GM15510 (cell line): ENCODE results near the gene BEGAIN.

ENCODE experiments used
- POLR2A ChIP-seq: IDR thresholded peaks from 3 replicates; pipeline ENCODE4 v1.6.1; 2011; ENCODE audit warnings: borderline replicate concordance; ENCODE audit not compliant: insufficient read length; ENCODE audit errors: extremely low read depth

BEGAIN gene

DNA sequence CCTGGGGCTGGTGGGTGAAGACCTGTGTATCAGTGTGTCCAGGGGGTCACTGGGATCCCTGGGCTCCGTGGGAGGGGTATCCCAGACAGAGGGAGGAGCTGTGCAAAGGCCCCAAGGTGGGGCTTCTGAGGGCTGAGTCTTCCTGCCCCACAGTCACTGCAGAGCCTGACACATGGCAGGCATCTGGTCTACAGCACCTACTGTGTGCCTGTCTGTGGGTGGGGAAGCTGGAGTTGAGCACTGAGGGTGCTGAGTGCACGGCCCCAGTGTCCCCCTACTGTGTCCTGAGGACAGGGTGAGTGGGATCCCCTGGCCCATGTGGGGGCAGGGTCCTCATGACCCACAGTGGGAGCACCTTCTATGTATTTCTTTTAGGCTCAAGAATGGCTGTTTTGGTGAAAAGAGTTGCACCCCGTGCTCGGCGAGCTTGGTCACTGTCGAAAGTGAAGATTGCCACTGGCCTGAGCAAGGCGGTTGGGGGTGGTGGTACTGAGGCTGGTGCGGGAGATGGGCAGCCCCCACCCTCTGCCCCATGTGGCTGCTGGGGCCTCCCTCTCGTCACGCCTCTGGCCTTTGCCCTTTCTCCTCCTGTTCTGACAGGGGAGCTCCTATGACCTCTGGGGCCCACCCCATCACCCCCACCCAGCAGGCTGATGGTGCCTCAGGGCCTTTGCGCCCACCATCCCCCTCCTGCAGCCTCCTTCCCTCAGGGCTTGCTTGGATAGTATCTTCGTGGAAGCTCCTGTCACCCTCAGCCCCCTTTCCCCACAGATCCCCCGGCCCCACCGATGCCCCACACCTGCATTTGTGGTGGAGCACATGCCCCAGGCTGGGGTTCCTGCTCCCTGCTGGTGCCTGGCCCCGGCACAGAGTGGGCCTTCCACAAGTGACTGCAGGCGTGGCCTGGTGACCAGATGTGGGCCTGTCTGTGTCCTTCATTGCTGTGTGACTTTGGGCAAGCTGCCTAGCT, 55.8 kb downstream of the BEGAIN start:
- no peak for TF ChIP-seq POLR2A

DNA sequence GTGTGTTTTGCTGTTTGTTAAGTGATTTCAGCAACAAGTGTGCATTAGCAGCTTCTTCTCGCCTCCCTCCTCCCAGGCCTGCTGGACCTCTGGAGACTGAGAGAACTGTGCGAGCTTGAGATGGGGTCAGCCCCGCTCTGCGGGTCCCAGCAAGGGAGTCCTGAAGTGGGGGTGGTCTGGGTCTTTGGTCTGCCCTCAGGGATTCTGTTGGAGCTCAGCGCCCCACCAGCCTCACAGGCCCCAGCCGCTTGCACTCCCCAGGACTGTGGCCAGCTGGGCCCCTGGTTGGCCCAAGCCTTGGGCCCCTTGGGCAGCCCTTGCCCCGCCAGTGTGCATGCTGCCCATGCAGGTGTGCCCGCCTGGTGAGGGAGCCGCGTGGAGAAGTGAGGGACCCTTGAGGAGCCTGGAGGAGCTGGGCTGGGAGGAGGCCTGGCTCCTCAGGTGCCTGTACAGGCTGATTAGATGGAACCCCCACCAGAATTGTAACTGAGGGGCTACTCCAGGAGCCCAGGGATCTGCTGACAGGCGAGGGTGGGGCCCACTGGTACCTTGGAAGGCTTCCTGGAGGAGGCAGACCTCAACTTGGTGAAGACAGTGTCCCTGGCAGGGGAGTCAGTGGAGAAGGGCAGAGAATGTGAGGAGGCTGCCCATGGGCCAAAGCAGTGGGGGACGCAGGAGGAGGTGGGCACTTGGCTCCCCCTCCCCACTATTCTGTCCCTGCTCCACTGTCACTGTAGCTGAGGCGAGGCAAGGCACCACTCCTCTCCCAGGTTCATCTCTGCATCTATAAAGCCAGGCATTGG, 56.7 kb downstream of the BEGAIN start:
- TF ChIP-seq POLR2A = no peak

DNA sequence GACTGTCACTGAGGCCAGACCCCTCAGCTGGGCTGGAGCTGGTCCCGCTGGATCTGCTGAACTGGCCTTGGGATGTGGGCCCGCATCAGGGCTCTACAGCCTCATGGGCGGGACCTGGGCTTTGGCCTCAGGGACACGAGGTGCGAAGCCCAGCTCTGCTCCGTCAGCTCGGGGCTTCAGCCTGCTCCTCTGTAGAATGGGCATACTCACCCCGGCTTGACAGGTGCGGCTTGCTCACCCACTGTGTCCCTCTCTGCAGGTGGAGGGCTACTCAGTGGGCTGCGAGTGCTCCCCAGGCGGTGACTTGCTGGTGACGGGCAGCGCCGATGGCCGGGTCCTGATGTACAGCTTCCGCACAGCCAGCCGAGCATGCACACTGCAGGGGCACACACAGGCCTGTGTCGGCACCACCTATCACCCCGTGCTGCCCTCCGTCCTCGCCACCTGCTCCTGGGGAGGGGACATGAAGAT, 57.6 kb downstream of the BEGAIN start:
- TF ChIP-seq POLR2A = no peak

DNA sequence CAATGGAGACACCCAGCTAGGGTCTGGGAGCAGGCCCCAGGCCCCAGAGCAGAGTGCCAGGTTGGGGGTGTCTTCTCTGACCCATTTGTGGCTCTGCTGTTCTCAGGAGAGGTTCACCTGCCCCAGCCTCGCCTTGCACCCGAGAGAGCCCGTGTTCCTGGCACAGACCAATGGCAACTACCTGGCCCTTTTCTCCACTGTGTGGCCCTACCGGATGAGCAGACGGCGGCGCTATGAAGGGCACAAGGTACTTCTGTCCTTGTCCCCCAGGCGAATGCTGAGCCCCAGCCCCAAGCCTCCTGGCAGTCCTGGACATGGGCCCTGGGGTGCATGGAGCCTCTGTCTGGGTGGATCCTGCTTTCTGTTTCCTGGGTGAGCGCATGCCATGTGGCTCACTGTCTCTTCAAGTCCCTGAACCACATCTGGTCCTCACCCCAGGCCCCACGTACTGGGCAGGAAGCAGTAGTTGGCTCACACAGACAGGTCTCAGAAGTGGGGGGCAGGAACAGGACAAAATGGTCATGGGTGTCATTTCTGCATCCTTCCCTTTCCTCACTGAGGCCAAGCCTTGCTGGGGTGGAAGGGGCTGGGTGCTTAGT, 58.2 kb downstream of the BEGAIN start:
- TF ChIP-seq POLR2A = no peak

DNA sequence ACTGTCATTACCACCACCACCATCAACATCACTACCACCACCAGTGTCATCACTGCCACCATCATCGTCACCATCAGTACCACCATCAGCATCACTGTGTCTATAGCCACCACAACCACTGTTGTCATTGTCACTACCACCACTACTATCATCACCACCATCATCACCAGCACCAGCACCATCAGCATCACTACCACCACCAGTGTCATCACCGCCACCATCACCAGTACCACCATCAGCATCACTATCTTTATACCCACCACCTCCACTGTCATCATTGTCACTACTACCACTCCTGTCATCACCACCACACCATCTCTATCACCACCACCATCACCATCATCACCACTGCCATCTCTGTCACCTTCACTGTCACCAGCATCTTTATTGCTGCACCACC, 60.6 kb downstream of the BEGAIN start:
- no peak for TF ChIP-seq POLR2A

DNA sequence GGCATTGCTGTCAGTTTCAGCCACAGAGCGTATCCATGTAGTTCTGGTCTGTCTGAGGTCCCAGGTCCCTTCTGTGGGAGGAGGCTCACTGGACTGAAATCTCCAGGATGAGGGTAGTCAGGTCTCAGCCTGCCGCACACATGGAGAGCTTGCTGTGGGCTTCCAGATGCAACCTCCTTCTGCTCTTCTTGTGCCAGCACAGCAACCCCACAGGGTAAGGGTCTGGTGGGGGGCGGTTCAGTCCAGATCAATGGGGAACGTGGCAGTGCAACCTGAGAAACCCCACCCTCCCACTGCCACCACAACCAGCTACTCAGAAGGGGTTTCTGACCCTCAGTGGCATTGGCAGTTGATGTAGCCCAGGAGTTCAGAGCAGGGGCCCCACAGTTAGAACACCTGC, 61.2 kb downstream of the BEGAIN start:
- no peak for TF ChIP-seq POLR2A

DNA sequence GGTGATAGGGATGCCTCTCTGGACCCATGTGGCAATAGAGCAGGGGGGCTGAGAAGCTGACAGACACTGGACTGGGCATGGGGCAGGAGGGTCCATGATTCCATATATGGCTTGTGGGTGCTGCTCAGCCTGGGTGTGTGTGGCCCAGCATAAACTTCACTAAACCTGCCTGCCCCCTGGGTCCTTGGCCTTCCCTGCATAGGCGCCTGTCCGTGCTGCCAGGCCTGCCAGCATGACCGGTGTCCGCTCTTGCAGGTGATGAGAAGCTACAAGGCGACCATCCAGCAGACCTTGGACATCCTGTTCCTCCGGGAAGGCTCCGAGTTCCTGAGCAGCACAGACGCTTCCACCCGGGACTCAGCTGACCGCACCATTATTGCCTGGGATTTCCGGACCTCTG, 61.6 kb downstream of the BEGAIN start:
- no peak for TF ChIP-seq POLR2A

DNA sequence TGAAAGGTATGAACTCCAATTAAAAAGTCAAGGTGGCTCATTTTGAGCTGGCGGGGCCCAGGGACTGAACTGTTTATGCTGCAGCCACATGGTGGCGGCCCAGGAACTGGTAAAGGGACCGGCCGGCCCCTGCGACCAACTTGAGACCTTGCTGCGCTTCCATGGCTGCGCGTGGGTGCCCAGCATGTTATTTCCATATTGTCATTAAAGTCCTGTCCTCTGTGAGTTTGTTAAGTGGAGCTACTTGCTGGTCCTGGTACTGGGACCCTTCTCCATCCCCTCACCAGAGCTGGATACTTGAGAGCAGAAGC, 62.3 kb downstream of the BEGAIN start:
- TF ChIP-seq POLR2A = no peak

DNA sequence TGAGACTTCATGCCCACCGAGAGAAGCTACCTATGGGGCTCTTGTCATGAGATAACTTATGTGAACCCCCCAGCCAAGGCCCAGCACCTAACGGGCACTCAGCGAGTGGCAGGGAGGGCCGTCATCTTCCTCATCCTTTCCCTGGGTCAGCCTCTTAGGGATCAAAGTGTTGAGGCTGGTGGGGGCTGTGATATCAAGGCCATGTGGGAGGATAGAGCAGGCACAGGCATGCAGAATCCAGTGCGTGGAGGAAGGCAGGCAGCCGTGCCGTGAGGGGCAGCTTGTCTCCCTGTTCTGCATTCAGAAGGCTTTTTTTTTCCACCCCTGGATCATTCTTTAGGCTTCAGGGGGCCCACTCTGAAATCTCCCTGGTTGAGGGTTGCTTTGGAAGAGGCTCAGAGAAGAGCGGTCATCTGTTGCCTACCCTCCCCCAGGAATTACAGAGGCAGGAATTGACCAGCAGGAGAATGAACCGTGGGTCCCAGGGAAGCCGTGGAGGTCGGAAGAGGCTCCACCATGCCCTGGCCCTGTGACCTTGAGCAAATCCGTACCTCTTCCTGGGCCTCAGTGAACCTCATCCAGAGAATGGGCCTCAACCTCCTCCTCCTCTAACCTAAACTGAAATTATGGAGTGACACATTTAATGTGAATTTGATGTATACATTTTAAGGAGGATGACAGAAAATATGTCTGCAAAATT, 62.8 kb downstream of the BEGAIN start:
- no peak for TF ChIP-seq POLR2A

DNA sequence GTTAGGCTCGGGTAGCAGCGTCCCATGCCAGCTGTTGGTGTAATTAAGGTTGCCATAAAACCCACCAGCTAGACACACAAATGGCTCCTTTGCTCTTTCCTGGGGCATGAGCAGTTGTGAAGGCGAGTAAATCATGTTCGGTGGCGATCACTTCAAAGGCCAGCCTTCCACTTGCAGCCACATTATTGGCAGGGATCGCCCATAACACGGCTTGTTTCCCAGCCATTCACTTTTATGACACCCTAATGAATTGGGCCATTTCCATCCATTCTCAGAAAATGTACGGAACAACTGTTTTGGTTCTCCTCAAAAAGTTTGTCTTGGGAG, 63.4 kb downstream of the BEGAIN start:
- TF ChIP-seq POLR2A = no peak

DNA sequence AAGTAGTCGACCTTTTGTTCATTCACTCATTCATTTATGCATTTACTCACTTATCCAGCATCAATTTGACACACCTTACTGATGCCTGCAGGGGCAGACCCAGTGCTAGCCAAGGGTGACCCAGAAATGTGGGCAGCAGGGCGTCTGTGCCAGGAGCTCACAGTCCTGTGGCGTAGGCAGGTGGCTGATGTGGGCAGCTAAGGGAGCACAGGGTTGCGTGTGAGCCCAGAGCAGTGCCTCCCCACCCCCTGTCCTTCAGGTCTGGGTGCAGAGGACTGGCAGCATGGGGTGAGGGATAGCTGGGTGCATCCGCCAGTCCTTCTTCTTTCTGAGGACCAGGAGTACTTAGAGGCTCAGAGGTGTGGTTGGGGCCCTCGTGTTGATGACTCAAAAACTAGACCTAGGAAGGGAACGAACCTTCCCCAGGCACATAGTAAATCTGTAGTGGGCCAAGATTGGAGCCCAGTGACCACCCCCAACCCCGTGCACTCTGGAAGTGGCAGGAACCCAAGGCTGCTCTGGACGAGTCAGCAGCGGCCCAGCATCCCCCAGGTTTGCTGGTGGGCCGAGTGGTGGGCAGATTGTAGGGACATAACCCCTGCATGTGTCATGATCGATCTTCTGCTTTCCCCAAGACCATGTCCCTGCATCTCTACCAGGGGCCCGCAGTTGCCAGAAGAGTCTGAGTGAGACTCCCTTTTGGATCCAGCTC, 63.9 kb downstream of the BEGAIN start:
- no peak for TF ChIP-seq POLR2A

DNA sequence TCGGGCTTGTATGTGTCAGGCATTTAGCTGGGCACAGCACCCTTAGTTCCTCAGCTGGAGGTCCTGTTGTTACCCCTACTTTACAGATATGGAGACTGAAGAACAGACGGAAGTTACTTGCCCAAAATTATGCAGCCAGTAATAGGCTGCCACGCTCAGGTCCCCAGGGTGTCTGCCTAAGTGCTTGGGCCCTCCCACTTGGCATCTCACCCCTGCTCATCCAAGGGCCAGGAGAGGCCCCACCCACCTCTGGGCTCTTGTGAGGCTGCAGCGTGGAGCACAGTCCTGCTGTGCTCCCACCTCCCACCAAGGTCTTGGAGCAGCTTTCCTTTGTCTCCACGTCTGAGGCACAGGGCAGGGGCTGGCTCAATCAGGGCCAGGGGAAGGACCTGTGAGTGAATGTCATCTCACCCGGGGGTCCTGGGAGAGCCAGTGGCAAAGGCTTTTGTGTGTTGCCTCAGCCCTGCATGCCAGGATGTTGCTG, 64.6 kb downstream of the BEGAIN start:
- TF ChIP-seq POLR2A = no peak

DNA sequence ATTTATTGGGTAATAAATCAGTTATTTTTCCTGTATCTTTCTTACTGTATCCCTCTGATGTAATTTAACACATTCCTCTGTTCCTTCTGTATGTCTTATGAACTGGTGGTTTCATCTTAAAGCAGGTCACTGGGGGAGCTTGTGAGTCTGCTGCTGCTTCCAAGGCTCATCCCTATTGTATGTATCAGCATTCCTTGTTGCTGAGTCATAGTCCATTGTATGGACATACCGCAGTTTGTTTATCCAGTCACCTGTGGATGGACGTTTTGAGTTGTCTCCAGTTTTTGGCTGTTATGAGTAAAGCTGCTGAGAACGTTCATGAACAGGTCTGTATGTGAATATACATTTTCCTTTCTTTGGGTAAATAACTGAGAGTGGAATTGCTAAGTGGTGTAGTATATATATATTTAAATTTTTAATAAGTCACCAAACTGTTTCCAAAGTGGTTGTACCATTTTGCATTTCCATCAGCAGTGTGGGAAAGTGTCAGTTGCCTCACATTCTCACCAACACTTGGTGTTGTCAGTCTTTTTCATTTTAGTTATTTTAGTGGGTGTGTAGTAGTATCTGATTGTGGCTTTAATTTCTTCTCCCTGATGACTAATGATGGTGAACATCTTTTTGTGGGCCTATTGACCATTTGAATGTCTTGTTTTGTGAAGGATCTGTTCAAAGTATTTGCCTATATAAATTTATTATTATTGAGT, 82.7 kb downstream of the BEGAIN start:
- TF ChIP-seq POLR2A = no peak
